ENCODE results near the gene MEP1A. TPM values are rescaled to one million over a fixed set of nuclear protein-coding genes. Genes with fewer than 3 reads are reported as not detected.

MEP1A gene
- total RNA-seq, 1 donor = not detected

GRCh38 chr6:46799657-46800056, 6.5 kb downstream of the MEP1A start:
- no peak for DNase-seq (ENCODE audit: low read depth)
- TF ChIP-seq CTCF (IDR thresholded peaks at IDR 0.05; ENCODE audit: insufficient read depth, low read depth, low read length) = no peak

GRCh38 chr6:46808806-46809205, 15.6 kb downstream of the MEP1A start:
- no peak for TF ChIP-seq CTCF (IDR thresholded peaks at IDR 0.05; ENCODE audit: insufficient read depth, low read depth, low read length)
- DNase-seq (ENCODE audit: low read depth) = no peak
- no peak overlapping the region for H3K4me3 ChIP-seq (ENCODE audit: low read depth, low read length)

More at GRCh38 chr6:46799657-46800056, 6.5 kb downstream of the MEP1A start:
- no peak overlapping the region for H3K4me3 ChIP-seq (ENCODE audit: low read depth, low read length)

GRCh38 chr6:46815130-46815529, 21.9 kb downstream of the MEP1A start:
- no peak overlapping the region for H3K4me3 ChIP-seq (ENCODE audit: low read depth, low read length)
- no peak for DNase-seq (ENCODE audit: low read depth)
- TF ChIP-seq CTCF (IDR thresholded peaks at IDR 0.05; ENCODE audit: insufficient read depth, low read depth, low read length) = no peak

GRCh38 chr6:46816626-46817025, 23.4 kb downstream of the MEP1A start:
- DNase-seq (ENCODE audit: low read depth) = no peak
- no peak overlapping the region for H3K4me3 ChIP-seq (ENCODE audit: low read depth, low read length)
- TF ChIP-seq CTCF (IDR thresholded peaks at IDR 0.05; ENCODE audit: insufficient read depth, low read depth, low read length) = no peak

GRCh38 chr6:46819561-46819960, 26.4 kb downstream of the MEP1A start:
- H3K4me3 ChIP-seq (ENCODE audit: low read depth, low read length) = no peak overlapping the region
- no peak for TF ChIP-seq CTCF (IDR thresholded peaks at IDR 0.05; ENCODE audit: insufficient read depth, low read depth, low read length)
- no peak for DNase-seq (ENCODE audit: low read depth)

GRCh38 chr6:46821458-46821881, 28.3 kb downstream of the MEP1A start:
- no peak for DNase-seq (ENCODE audit: low read depth)
- no peak for TF ChIP-seq CTCF (IDR thresholded peaks at IDR 0.05; ENCODE audit: insufficient read depth, low read depth, low read length)
- H3K4me3 ChIP-seq (ENCODE audit: low read depth, low read length) = no peak overlapping the region

GRCh38 chr6:46828939-46829338, 35.8 kb downstream of the MEP1A start:
- no peak for DNase-seq (ENCODE audit: low read depth)
- no peak for TF ChIP-seq CTCF (IDR thresholded peaks at IDR 0.05; ENCODE audit: insufficient read depth, low read depth, low read length)
- no peak overlapping the region for H3K4me3 ChIP-seq (ENCODE audit: low read depth, low read length)

Measured in fibroblast of villous mesenchyme (primary cell).